GM18951 (cell line): ENCODE measurements around the gene GRAMD1A.

Experiments used
- POLR2A ChIP-seq: IDR thresholded peaks from 4 replicates; pipeline ENCODE4 v1.6.1; 2011; ENCODE audit warnings: mild to moderate bottlenecking; ENCODE audit not compliant: insufficient read length, insufficient read depth; ENCODE audit errors: extremely low read depth
- in situ Hi-C: fragments of 300-500 bp; cut with MboI; formaldehyde crosslinking; loops from one replicate; pipeline ENCODE4 v1.12.0; 2022; ENCODE audit warnings: low sequenced_read_pairs, mixed read lengths, inconsistent platforms; ENCODE audit not compliant: unreplicated experiment

GRAMD1A gene

DNA sequence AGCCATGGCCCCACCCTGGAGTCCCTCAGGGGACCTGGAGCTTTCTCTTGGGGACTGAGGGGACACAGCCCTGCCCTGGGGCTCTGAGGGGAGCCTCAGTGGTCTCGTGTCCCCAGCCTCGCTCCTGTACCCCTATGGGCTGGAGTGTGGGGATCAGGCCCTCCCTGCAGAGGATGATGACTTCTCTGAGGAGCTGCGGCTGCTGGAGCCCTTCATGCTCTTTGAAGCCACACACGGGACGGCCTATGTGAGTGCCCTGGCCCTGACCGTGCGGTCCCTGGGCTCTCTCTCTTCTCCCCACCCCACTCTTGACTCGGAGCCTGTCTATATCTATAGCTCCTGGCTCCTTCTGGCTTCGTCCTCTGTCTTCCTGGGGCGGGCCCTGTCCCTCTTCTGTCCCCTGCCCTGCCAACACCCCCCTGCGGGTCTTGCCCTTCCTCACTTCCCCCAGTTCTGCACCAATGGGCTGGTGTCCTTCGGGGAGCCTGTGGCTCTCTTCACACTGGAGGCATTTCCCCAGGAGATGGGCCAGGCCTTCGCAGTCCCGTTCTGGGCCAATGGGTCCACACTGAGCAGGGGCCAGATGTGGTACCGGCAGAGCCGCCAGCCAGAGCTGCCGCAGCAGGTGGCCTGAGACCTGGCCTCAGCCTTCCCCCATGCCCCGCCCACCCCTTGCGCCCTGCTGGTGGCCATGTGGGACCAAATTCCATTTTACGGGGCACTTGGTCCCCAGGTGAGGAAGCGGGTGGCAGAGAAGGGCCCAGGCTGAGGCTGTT lies 74.5 kb downstream of the GRAMD1A start:
- TF ChIP-seq POLR2A = no peak
- in situ Hi-C loops = no loop called here

DNA sequence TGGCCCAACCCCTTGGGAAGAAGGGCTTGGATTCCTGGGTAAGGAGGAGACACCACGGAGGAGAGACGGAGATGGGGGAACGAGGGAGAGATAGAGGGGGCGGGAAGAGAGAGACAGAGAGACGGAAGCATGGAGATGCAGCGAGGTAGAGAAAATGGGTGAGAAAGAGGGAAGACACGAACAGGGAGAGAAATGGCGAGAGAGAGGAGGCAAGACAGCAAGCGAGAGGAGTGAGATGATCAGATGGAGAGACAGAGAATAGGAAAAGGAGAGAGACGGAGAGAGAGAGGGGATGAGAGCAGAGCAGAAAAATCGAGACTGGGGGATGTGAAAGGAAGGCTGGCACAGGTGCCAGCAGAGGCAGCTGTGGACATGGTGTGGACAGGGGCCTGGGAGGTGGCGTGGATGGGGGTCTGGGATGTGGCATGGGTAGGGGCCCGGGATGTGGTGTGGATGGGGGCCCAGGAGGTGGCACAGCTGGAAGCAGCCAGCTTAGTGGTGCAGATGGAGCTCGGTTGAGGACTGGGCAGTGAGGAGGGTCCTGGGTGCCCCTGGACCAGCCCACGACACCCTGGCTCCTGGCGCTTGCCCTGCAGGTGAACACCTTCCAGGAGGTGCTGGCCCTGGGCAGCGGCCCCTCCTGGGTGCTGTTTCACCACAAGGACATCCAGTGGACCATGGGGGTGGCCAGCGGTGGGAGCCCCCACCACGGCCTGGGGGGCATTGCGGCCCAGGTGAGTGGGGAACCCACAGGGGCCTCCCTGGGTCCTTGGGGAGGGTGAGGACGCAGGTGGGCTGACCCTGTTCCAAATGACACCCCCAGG lies 75.3 kb downstream of the GRAMD1A start:
- TF ChIP-seq POLR2A = no peak
- in situ Hi-C loops = no loop called here

DNA sequence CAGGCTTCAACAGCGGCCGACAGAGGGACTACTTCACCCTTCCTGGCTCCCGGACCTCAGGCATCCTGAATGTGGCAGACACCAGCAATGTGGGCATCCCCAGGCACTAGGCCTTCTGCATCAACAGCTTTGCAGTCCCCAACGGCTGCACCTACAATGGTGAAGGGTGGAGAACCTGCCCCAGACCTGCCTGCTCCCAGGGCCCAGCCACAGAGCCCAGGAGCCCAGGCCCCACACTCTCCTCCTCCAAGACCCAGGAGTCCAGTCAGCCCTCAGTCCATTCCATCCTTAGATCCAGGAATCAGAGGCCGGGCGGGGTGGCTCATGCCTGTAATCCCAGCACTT lies 75.9 kb downstream of the GRAMD1A start:
- no peak for TF ChIP-seq POLR2A
- in situ Hi-C loops = no loop called here
